GM19395 (cell line): ENCODE results near the gene NEK1.
"Not testable (repeated sequence)": the region's sequence is repeated elsewhere in the genome, so short reads cannot be mapped to it uniquely, and the experiment has no call there.

Source experiments
- ATAC-seq: cut with Tn5 transposase; IDR thresholded peaks from one replicate; pipeline ENCODE4 v1.9.1; 2021; ENCODE audit warnings: mild to moderate bottlenecking, moderate library complexity; ENCODE audit not compliant: unreplicated experiment

The NEK1 gene

DNA sequence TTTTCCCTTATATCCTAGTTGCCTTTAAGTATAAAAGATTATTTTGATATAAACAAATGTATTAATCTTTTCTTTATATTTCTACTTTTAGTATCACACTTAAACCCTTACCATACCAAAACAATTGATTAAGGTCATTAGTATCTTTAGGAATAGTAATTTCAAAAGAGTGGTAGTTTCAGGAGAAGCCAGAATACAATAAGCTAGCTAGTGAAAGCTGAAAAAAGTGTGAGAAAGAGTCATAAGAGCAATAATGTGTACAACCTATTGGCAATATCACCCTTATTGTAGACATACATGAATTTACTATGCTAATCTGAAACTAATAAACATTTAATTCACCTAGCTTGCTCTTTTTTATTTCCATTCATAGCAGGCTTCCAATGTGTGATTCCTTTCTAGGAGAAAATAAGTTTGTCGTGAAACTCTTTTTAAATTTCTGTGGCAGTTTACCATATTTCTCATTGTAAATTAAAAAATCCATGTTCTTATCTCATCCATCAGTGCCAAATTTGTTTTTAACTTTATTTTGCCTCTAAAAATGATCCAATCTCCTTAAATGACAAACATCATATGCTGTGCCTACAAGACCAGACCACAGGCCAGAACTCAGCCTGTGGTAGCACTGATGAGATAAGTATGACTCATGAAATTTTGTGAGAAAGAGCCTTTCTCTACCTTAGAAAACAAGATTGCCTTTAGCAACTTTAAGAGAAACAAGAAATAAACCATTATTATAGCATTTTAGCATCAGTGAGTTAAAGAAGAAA, 8.1 kb downstream of the NEK1 start:
- ATAC-seq, result peak; percentile 82

GRCh38 chr4:169603312-169603711, 9.1 kb downstream of the NEK1 start:
- no peak for ATAC-seq

- ATAC-seq, result peak; percentile 66
These were observed 11.2 kb downstream of the NEK1 start for GRCh38 chr4:169601016-169601771.

DNA sequence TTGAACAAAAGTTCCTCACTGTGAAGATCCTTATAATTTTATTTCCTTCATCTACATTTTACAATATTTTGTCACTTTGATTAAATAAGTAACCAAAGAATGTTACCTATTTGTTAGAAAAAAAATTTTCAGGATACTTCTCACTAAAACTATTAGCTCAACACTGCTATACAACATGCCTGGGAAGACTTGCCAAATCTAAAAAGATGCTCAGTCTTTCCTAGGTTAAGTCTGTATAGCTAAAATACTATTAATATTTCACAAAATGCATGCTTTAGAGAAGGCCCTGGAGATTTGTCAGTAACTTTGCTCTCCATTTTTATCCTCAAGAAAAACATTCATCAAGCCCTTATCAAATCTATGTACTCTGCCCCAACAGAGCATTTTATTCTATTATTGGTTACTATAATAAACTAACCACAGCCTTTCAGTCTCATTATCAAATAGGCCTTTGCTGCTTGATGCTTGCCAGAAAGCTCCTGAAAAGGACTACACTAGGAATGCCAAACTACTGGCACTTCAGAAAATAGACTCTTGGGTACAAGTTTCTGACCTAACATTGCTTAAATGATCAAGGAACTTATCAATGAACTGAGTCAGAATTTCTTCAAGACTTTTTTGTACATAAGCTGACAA, 17.7 kb downstream of the NEK1 start:
- no peak for ATAC-seq

GRCh38 chr4:169593050-169593560, 19.3 kb downstream of the NEK1 start:
- ATAC-seq, result no peak

- ATAC-seq, result no peak
These were observed 28.8 kb downstream of the NEK1 start for GRCh38 chr4:169583563-169583962.

GRCh38 chr4:169582706-169583105, 29.7 kb downstream of the NEK1 start:
- ATAC-seq, result peak; percentile 29

- ATAC-seq, result peak; percentile 96
These were observed 30.2 kb downstream of the NEK1 start for GRCh38 chr4:169582203-169582602.

GRCh38 chr4:169573889-169574288, 38.5 kb downstream of the NEK1 start:
- ATAC-seq, result no peak

DNA sequence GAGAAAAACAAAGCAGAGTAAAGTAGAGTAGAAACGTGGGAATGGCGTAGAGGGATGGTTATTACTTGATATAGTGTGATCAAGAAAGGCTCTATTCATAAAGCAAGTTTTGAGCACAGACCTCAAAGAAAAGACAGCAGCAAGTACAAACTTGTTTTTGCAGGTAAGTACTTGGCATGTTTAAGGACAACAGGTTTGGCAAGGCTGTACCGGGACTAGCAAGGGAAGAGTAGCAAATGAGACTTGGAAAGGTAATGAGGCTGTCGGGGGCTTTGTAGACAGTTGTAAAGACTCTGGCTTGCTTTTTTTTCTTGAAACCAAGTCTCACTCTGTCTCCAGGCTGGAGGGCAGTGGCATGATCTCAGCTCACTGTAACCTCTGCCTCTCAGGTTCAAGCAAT, 40.9 kb downstream of the NEK1 start:
- no peak for ATAC-seq

DNA sequence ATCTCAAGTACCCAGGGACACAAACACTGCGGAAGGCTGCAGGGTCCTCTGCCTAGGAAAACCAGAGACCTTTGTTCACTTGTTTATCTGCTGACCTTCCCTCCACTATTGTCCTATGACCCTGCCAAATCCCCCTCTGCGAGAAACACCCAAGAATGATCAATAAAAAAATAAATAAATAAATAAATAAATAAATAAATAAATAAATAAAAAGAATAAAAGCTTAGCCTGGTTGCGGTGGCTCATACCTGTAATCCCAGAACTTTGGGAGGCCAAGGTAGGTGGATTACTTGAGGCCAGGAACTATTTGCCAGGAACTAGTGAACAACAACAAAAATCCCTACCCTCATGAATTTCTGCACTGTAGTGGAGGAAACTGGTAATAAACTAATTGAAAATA, 41.4 kb downstream of the NEK1 start:
- not testable (repeated sequence) for ATAC-seq

- ATAC-seq, result not testable (repeated sequence)
These were observed 42.1 kb downstream of the NEK1 start for GRCh38 chr4:169570266-169570665.

DNA sequence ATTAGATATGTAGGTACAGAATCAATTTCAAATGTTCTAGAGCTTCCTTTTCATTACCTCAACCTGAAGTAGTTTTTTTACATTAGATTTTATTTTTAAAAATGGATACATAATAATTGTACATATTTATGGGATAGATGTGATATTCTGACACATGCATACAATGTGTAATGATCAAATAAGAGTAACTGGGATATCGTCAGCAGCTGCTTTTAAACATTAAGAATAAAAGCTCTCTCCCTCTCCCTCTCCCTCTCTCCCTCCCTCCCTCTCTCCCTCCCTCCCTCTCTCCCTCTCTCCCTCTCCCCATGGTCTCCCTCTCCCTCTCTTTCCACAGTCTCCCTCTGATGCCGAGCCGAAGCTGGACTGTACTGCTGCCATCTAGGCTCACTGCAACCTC, 43.2 kb downstream of the NEK1 start:
- not testable (repeated sequence) for ATAC-seq

DNA sequence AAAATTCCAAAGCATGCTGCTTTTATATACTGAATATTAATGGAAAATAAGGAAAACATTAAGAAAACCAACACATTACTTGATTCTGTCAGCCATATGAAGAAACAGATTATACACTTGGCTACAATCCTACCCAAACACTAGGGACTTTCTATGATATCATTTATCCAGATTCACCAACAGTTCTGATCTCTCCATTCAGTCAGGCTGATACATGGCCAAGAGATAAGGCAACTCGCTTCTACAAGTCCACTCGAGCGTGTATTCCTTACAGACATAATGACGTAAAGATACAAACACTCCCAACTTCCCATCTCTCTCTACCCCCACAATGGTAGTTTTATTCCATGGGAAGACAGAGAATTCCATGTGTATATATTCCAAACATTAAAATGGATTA, 44.5 kb downstream of the NEK1 start:
- no peak for ATAC-seq

DNA sequence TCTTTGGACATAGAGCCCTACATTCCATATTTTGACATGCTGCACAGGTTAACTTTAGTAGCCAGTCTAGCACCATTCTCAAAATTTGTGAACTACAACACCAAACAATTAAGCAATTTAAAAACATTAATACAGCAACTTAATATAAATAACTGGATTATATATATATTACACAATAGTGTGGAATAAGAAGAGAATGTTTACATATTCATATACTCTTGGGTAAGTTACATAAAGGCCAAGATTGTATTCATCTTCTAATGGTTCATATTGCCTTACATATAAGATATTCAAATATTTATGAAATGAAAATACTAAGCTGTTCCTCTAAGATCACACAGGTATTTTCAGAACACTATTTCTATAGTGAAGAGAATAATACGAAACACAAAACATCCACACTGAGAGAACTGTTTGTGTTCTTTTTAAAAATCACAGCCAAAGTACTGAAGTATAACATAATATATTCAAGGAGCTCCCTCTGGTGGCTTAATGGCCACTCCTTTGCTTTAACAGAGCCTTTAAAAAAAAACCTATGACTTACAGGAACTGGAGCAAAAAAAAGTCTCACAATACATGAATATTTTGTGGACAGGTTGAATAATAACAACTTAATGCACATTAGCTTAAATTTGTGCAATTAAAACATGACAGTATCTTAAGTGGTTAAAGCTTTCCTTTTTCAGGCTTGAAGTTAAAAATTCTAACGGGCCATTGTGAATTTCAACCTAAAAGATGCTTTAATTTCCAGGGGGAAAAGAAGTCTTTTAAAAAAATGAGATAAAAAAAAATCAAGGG, 46.2 kb downstream of the NEK1 start:
- ATAC-seq, result peak; percentile 96

- no peak for ATAC-seq
These were observed 46.8 kb downstream of the NEK1 start for GRCh38 chr4:169565606-169566005.

- ATAC-seq, result no peak
These were observed 55.2 kb downstream of the NEK1 start for GRCh38 chr4:169557061-169557636.

DNA sequence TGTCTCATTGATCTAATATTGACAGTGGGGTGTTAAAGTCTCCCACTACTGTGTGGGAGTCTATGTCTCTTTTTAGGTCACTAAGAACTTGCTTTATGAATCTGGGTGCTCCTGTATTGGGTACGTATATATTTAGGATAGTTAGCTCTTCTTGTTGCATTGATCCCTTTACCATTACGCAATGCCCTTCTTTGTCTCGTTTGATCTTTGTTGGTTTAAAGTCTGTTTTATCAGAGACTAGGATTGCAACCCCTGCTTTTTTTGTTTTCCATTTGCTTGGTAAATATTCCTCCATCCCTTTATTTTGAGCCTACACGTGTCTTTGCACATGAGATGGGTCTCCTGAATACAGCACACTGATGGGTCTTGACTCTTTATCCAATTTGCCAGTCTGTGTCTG, 65.8 kb downstream of the NEK1 start:
- not testable (repeated sequence) for ATAC-seq

DNA sequence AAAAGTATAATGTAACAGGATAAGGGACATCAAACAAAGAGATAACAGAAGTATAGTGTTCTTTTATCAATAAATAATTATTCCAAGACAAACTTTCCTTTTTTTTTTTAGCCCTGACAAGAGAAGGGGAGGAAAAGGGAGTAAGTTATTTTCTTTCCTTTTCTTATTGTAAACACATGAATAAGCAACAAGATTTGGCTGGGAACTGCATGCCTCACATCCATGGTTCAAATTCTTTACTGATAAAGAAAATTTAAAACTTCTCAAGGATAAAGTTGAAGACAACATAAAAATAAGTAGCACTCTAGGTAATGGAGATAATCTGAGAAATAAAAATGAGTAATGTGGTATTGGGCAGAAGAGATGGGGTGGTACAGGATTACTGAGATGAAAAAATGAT, 71.6 kb downstream of the NEK1 start:
- no peak for ATAC-seq

DNA sequence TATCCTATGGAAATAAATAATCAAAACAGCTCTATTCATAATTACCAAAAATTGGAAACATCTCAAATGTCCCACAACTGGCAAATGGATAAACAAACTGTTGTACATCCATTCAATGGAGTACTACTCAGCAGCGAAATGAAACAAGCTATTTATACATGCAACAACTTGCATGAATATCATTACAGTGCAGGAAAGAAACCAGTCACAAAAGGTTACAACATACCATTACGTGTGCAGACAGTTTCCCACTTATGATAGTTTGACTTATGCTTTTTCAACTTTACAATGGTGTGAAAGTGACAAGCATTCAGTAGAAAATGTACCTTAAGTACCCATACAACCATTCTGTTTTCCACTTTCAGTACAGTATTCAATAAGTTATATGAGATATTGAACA, 82.3 kb downstream of the NEK1 start:
- ATAC-seq, result no peak
